Endothelial cell of umbilical vein (primary cell): ENCODE results near the gene CARD18.

ENCODE experiments used
- CTCF ChIP-seq, 2 donors: IDR thresholded peaks; 1 replicate in 1 of 2; 2 replicates in 1 of 2; pipeline ENCODE4 v1.5.1; 2011; ENCODE audit warnings: low read length in 2 of 2, mild to moderate bottlenecking in 2 of 2, moderate library complexity in 2 of 2, control low read depth in 1 of 2, inconsistent platforms in 1 of 2, low read depth in 1 of 2; ENCODE audit not compliant: insufficient read depth in 1 of 2; ENCODE audit errors: extremely low read depth in 1 of 2
- EZH2 ChIP-seq: IDR thresholded peaks from 2 replicates; pipeline ENCODE4 v1.6.1; 2012; ENCODE audit warnings: borderline replicate concordance, low read depth, mild to moderate bottlenecking, moderate library complexity, low read length, inconsistent platforms; ENCODE audit not compliant: severe bottlenecking

DNA sequence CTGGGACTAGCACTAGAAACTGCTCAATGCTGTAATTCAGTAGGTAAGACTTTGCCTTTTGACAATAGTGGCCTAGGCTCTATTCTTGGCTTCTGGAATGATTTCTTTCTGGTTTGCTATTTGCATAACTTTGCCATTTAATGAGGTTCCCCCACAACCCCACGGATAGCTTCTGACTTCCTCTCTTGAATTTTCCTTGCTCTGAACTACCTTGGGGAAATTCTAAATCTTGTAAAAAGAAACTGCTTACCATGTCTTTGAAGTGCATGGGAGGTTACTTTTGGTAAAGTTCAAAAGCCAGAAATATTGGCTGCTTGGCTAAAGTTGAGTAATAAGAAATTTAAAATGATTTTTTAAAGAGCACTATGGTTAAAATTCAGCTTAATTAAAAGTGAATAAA lies 35.3 kb downstream of the CARD18 start:
- no peak for TF ChIP-seq CTCF (IDR thresholded peaks at IDR 0.05; ENCODE audit: extremely low read depth in 1 of 2, insufficient read depth in 1 of 2, low read depth in 1 of 2, low read length in 2 of 2)
- no peak for TF ChIP-seq EZH2
